BE2C (cell line): Measurements from ENCODE around the gene PRSS38.

Source experiments
- DNase-seq: peaks from one replicate; pipeline ENCODE4 v3.0.0-alpha.2; 2020
- H3K27me3 ChIP-seq: fragments of 250-450 bp; sonication (Bioruptor Pico); 2 replicates; pipeline ENCODE4 v1.5.1; 2020; ENCODE audit warnings: mild to moderate bottlenecking
- H3K36me3 ChIP-seq: fragments of 250-450 bp; sonication (Bioruptor Pico); 2 replicates; pipeline ENCODE4 v1.5.1; 2020; ENCODE audit warnings: mild to moderate bottlenecking
- H3K4me1 ChIP-seq: fragments of 250-450 bp; sonication (Bioruptor Pico); 2 replicates; pipeline ENCODE4 v1.5.1; 2020
- H3K4me3 ChIP-seq: 2 replicates; pipeline ENCODE4 v1.5.1; 2011; ENCODE audit warnings: low read depth, low read length
- H3K9me3 ChIP-seq: fragments of 250-450 bp; sonication (Bioruptor Pico); 2 replicates; pipeline ENCODE4 v1.5.1; 2020
- TF ChIP-seq, protein P1 (sequence below): IDR thresholded peaks from 2 replicates; pipeline ENCODE4 v1.5.1; 2012; ENCODE audit warnings: mild to moderate bottlenecking, low read depth, low read length

Gene PRSS38

DNA sequence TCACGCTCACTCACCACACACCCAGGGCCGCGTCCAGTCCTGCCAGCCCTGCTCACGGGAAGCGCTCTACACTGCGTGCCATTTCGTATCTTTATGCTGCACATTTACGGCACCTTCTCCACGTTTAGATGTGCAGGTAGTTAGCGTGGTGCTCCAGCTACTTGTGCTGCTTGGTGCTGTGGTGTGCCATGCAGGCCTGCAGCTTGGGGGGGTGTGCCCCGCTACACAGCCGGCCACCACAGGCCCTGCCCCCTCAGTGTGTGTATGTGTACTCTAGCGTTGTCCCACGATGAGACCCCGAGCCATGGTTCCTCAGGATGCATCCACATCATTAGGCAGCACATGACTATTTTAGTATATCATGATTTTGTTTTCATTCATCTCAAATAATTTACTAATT, 41.9 kb upstream of the PRSS38 start:
- Histone ChIP-seq H3K4me3 (no peak overlapping the region), H3K36me3 (peaks cover 5% of the 10 kb centered on the region), H3K27me3 (no peaks in the 10 kb centered on the region), H3K9me3 (no peaks in the 10 kb centered on the region), H3K4me1 (no peaks in the 10 kb centered on the region)
- TF ChIP-seq, protein P1, sequence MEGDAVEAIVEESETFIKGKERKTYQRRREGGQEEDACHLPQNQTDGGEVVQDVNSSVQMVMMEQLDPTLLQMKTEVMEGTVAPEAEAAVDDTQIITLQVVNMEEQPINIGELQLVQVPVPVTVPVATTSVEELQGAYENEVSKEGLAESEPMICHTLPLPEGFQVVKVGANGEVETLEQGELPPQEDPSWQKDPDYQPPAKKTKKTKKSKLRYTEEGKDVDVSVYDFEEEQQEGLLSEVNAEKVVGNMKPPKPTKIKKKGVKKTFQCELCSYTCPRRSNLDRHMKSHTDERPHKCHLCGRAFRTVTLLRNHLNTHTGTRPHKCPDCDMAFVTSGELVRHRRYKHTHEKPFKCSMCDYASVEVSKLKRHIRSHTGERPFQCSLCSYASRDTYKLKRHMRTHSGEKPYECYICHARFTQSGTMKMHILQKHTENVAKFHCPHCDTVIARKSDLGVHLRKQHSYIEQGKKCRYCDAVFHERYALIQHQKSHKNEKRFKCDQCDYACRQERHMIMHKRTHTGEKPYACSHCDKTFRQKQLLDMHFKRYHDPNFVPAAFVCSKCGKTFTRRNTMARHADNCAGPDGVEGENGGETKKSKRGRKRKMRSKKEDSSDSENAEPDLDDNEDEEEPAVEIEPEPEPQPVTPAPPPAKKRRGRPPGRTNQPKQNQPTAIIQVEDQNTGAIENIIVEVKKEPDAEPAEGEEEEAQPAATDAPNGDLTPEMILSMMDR: no peak
- no peak for DNase-seq

DNA sequence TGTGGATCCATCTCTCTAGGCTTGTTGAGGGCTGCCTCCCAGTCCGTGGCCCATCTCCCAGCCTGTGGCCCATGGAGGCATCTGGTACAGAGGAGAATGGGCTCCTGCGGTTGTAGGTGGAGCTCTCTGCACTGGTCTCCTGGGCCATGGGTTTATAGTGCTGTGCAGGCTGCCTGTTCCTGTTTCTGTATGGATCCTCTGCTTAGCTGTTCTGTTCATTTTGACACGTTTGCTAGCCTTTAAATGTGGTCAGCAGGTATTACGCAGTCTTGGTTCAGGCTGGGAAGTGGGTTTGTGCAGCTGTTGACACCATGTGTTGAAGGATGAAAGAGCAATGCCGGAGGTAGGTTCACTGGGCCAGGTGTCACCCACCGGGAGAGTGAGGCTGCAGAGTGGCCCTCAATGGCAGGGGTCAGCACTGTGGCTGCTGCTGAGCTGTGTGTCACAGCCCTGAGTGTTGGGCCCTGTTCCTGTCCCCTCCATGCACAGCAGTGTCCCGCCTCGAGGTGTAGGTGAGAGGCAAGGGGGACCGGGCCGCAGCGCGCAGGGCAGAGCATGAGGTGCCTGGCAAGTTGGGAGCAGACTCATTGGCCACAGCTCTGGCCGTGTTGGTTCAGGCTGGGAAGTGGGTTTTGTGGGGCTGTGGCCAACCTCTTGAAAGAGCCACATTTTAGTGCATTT, 41.3 kb upstream of the PRSS38 start:
- no peak for DNase-seq
- Histone ChIP-seq H3K4me1 (no peaks in the 10 kb centered on the region), H3K9me3 (no peaks in the 10 kb centered on the region), H3K36me3 (0 out of 2 replicates have a peak, but pooled peaks cover 2% of the 10 kb centered on the region), H3K4me3 (no peak overlapping the region), H3K27me3 (no peaks in the 10 kb centered on the region)
- TF ChIP-seq, protein P1: no peak

DNA sequence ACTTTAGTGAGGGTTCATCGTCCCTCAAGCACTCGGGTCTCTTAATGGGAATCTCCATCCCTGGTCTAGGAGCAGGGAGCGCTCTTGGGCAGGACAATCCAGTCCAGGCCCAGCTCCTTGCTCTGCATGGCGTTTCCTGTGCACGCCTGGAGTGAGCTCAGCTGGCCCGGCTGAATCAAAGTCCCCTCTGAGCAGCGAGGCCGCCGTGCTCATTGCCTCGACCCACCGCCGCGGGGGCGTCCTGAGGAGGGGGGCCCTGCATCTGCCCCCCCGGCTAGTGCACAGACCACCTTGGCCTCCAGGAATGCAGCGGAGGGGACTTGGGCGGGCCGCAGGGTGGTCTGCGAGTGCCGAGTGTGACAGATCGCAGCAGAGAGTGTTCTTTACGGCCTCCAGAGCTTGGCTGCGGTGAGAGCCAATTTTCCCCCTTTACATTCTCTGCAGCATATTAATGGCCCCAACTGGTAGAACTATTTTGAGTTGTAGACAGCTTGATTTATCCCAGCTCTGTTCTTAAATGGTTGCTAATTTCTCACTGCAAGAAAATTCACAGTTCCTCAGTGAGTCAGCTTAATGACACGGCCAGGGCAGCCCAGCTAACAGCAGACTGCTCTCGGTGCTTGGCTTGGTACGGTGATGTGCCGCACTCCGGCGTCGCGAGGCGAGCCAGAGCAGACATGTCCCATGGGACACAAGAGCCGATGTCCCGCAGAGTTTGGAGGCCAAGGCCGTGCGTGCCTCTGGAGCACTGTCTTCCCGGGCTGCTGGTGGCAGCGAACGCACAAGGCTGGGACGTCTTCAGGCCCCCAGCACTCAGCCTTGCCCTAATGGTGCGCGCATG, 40.4 kb upstream of the PRSS38 start:
- H3K4me1 ChIP-seq: no peaks in the 10 kb centered on the region
- no peaks in the 10 kb centered on the region for H3K36me3 ChIP-seq
- H3K4me3 ChIP-seq: no peak overlapping the region
- no peaks in the 10 kb centered on the region for H3K27me3 ChIP-seq
- TF ChIP-seq, protein P1: no peak
- no peak for DNase-seq
- no peaks in the 10 kb centered on the region for H3K9me3 ChIP-seq

DNA sequence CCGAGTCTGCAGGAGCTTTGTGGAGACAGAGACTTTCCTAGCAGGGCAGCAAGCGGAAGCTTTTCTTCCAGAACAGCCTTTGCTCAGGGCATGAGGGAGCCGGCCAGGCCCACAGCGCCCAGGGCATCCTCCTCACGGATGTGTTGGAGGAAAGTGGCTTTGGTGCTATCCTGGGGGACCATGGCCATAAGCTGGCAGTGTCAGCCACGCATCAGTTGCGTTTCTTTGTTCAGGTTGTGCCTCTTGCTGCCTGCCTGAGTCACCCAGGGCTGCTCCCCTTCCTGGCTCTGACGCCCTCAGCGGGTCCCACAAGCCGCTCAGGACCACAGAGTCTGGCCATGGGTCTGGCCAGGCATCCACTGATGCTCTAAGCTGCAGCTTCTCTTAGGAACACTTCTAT, 39.6 kb upstream of the PRSS38 start:
- H3K9me3 ChIP-seq: no peaks in the 10 kb centered on the region
- no peak for DNase-seq
- TF ChIP-seq, protein P1: no peak
- no peaks in the 10 kb centered on the region for H3K36me3 ChIP-seq
- no peaks in the 10 kb centered on the region for H3K27me3 ChIP-seq
- H3K4me3 ChIP-seq: no peak overlapping the region
- H3K4me1 ChIP-seq: no peaks in the 10 kb centered on the region

DNA sequence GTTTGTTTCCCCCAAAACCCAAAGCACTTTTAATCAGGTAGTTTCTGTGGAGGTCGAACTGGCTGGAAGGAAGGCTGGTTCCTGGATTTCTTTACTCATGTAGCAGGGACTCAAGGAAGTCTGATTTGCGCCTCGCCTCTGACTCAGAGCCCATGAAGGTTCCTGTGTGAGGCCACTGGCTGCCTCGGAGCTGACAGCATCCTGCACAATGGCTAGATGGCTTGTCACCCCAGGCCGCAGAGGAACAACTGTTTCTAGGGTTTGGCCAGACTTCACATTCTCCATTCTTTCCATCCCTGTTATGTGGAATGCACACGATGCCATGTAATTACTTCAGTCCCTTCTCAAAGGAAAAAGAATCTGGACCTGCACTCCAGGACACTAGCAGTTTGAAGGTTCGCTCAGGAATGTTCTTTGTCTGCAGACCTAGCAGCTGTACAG, 39.1 kb upstream of the PRSS38 start:
- Histone ChIP-seq H3K4me3 (no peak overlapping the region), H3K9me3 (no peaks in the 10 kb centered on the region), H3K4me1 (no peaks in the 10 kb centered on the region), H3K27me3 (no peaks in the 10 kb centered on the region), H3K36me3 (no peaks in the 10 kb centered on the region)
- no peak for DNase-seq
- TF ChIP-seq, protein P1: no peak

DNA sequence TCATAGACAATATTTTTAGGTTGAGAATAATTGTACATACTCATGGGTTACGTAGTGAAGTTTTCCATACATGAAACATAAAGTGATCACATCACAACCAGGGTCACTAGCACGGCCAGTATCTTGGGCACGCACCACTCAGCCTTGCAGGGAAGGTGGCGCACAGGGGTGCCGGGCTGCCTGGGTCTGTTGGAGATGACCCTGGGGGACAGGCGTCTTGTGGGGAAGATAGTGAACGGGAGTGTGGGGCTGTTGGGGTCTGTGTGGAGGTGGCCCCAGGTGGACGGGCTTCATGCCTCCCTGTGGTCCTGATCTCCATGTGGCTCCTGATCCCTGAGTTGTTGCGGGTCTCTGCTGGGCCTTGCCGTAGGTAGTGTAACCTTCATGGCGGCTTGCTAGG, 38.3 kb upstream of the PRSS38 start:
- no peaks in the 10 kb centered on the region for H3K27me3 ChIP-seq
- DNase-seq: no peak
- no peaks in the 10 kb centered on the region for H3K4me1 ChIP-seq
- H3K9me3 ChIP-seq: no peaks in the 10 kb centered on the region
- TF ChIP-seq, protein P1: no peak
- no peak overlapping the region for H3K4me3 ChIP-seq
- no peaks in the 10 kb centered on the region for H3K36me3 ChIP-seq
